PC-9 (cell line): Measurements from ENCODE around the gene NCMAP.

ENCODE experiments used
- CTCF ChIP-seq: fragments of 200-600 bp; sonication (generic); conservative IDR thresholded peaks from 2 replicates; pipeline ENCODE4 v1.6.1; 2017; ENCODE audit warnings: mixed run types, antibody characterized with exemption, mild to moderate bottlenecking, moderate library complexity
- EZH2 ChIP-seq: fragments of 200-600 bp; sonication (generic); IDR thresholded peaks from 2 replicates; pipeline ENCODE4 v1.8.0; 2017; ENCODE audit warnings: antibody characterized with exemption, low read depth

DNA sequence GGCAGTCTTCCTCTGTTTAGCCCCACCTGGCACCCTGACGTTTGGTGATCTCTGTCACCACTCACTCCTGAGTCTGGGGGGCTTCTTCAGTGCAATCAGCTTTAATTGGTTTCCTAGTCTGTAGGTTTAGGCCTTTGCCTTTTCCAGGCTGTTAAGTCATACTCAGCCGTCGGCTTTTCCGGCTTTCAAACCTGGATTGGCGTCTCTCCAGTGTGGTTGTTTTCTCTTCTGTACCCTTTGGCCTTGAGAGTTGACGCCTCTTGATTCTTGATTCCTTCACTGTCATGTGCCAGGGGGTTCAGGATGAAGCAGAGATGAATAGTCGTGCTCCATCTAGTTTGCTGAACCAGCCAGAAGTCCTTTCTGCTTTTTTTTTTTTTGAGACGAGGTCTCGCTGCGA, 24.9 kb downstream of the NCMAP start:
- TF ChIP-seq CTCF (no peak), EZH2 (no peak)
